ENCODE data around the gene TRIM21.

DNA sequence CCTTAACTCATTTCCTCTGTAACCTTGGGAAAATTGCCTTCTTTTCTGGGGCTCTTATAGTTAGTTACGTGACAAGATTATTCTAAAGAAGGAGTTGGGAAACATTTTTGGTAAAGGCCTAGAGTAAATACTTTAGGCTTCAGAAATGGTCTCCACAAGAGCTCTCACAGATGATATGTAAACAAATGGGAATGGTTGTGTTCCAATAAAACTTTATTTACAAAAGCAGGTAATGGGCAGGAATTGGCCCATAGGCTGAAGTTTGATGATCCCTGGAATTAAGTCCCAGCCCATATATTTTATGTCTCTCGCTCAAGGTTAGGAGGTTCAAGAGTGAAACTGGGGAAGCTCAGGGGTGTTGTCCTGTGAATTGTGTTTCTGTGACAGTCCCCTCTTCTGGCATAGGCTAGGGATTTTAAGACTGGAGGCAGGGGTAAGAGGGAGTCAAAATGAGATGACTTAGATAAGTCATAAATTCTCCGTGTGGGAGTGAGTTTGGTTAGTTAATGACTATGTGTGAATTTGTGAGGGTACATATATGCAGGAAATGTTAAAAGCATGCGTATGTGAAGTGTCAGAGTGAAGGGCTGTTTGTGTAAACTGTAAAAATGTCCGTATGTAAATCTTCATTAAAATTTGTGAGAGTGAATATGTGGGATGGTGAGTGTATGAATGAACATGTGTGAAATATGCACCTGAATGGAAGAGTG lies 17.9 kb downstream of the TRIM21 start:
- TF ChIP-seq, protein P1, sequence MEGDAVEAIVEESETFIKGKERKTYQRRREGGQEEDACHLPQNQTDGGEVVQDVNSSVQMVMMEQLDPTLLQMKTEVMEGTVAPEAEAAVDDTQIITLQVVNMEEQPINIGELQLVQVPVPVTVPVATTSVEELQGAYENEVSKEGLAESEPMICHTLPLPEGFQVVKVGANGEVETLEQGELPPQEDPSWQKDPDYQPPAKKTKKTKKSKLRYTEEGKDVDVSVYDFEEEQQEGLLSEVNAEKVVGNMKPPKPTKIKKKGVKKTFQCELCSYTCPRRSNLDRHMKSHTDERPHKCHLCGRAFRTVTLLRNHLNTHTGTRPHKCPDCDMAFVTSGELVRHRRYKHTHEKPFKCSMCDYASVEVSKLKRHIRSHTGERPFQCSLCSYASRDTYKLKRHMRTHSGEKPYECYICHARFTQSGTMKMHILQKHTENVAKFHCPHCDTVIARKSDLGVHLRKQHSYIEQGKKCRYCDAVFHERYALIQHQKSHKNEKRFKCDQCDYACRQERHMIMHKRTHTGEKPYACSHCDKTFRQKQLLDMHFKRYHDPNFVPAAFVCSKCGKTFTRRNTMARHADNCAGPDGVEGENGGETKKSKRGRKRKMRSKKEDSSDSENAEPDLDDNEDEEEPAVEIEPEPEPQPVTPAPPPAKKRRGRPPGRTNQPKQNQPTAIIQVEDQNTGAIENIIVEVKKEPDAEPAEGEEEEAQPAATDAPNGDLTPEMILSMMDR (IDR thresholded peaks at IDR 0.05), result no peak
- TF ChIP-seq EZH2 (IDR thresholded peaks at IDR 0.05; ENCODE audit: borderline replicate concordance, insufficient read depth, low read depth, low read length, poor library complexity, severe bottlenecking), result no peak
